Suprapubic skin (tissue), 3 donors: ENCODE measurements around the gene CABP2.

ENCODE experiments used
- EP300 ChIP-seq: sonication (generic); formaldehyde crosslinking; IDR thresholded peaks from one replicate; pipeline ENCODE4 v1.6.1; 2017; ENCODE audit warnings: antibody characterized with exemption
- POLR2A ChIP-seq, 2 donors: fragments of 450-650 bp; IDR thresholded peaks; one replicate each; pipeline ENCODE4 v1.6.1; 2017; ENCODE audit warnings: antibody characterized with exemption in 2 of 2, mild to moderate bottlenecking in 2 of 2, moderate library complexity in 2 of 2
- TF ChIP-seq, protein P1 (sequence below), 2 donors: fragments of 200-600 bp in 1 of 2; fragments of 450-650 bp in 1 of 2; sonication (generic) in 1 of 2; IDR thresholded peaks; one replicate each; pipeline ENCODE4 v1.5.1; 2016 to 2019; ENCODE audit warnings: antibody characterized with exemption in 2 of 2, mild to moderate bottlenecking in 1 of 2, moderate library complexity in 1 of 2

DNA sequence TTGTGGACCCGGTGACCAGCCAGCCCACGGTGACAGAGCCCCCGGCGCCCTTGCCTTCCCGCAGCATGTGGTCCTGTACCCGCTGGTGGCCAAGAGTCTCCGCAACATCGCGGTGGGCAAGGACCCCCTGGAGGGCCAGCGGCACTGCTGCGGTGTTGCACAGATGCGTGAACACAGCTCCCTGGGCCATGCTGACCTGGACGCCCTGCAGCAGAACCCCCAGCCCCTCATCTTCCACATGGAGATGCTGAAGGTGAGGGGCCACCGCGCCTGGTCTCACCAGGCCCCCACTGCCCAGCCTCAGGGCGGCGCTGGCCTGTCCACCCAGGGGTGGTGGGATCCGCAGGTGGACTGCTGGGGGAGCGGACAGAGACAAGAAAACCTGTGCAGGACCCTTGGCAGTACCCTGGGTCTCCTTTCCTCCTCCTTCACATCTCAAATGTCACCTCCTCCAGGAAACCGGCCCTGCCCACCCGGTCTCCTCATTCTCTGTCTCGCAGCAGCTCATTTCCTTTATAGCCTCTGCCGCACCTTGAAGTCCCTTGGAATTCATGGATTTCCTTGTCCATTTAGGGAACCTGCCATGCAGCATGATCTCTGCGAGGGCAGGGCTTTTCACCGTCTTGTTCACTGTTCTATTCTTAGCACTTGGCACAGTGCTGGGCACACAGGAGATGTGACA, 33.9 kb downstream of the CABP2 start:
- TF ChIP-seq EP300: no peak
- TF ChIP-seq, protein P1, sequence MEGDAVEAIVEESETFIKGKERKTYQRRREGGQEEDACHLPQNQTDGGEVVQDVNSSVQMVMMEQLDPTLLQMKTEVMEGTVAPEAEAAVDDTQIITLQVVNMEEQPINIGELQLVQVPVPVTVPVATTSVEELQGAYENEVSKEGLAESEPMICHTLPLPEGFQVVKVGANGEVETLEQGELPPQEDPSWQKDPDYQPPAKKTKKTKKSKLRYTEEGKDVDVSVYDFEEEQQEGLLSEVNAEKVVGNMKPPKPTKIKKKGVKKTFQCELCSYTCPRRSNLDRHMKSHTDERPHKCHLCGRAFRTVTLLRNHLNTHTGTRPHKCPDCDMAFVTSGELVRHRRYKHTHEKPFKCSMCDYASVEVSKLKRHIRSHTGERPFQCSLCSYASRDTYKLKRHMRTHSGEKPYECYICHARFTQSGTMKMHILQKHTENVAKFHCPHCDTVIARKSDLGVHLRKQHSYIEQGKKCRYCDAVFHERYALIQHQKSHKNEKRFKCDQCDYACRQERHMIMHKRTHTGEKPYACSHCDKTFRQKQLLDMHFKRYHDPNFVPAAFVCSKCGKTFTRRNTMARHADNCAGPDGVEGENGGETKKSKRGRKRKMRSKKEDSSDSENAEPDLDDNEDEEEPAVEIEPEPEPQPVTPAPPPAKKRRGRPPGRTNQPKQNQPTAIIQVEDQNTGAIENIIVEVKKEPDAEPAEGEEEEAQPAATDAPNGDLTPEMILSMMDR (IDR thresholded peaks at IDR 0.05): no peak
- TF ChIP-seq POLR2A (IDR thresholded peaks at IDR 0.05): no peak
